Measurements from ENCODE around the gene B3GAT2.
A peak's percentile ranks its signal among the peaks of the same experiment; 100 is the strongest.
"Not testable (repeated sequence)": the region's sequence is repeated elsewhere in the genome, so short reads cannot be mapped to it uniquely, and the experiment has no call there.

B3GAT2 gene

GRCh38 chr6:70956451-70957283, at the start of gene B3GAT2:
B3GAT2 (minus strand) TSS chr6:70957060; CDS start chr6:70956429, 631 bp downstream.
- no peak for DNase-seq

GRCh38 chr6:70998148-70998547, 41.3 kb upstream of the B3GAT2 start:
- no peak for DNase-seq

GRCh38 chr6:70997379-70997778, 40.5 kb upstream of the B3GAT2 start:
- no peak for DNase-seq

GRCh38 chr6:70996106-70996505, 39.2 kb upstream of the B3GAT2 start:
- DNase-seq, result no peak

GRCh38 chr6:70995411-70995810, 38.6 kb upstream of the B3GAT2 start:
- DNase-seq, result no peak

GRCh38 chr6:70991253-70991652, 34.4 kb upstream of the B3GAT2 start:
- no peak for DNase-seq

- DNase-seq, result no peak
Observed at GRCh38 chr6:70985156-70985555, 28.3 kb upstream of the B3GAT2 start.

- DNase-seq, result no peak
Observed at GRCh38 chr6:70982747-70983146, 25.9 kb upstream of the B3GAT2 start.

- DNase-seq, result no peak
Observed at GRCh38 chr6:70980727-70981126, 23.9 kb upstream of the B3GAT2 start.

GRCh38 chr6:70973604-70974003, 16.7 kb upstream of the B3GAT2 start:
- no peak for DNase-seq

- no peak for DNase-seq
Observed at GRCh38 chr6:70967049-70967448, 10.2 kb upstream of the B3GAT2 start.

GRCh38 chr6:70957284-70957617, 391 bp upstream of the B3GAT2 start:
- DNase-seq, result no peak

GRCh38 chr6:70956191-70956450, 739 bp downstream of the B3GAT2 start:
- no peak for DNase-seq

- peak; percentile 89 for DNase-seq
Observed at GRCh38 chr6:70955441-70956190, 1.2 kb downstream of the B3GAT2 start.

GRCh38 chr6:70954750-70955149, 2.1 kb downstream of the B3GAT2 start:
- DNase-seq, result no peak

GRCh38 chr6:70954176-70954575, 2.7 kb downstream of the B3GAT2 start:
- DNase-seq, result no peak

GRCh38 chr6:70952608-70953165, 4.2 kb downstream of the B3GAT2 start:
- DNase-seq, result no peak

GRCh38 chr6:70944321-70944720, 12.5 kb downstream of the B3GAT2 start:
- DNase-seq, result not testable (repeated sequence)

- no peak for DNase-seq
Observed at GRCh38 chr6:70933853-70934252, 23.0 kb downstream of the B3GAT2 start.

- no peak for DNase-seq
Observed at GRCh38 chr6:70905742-70906141, 51.1 kb downstream of the B3GAT2 start.

- DNase-seq, result no peak
Observed at GRCh38 chr6:70903665-70904452, 53.0 kb downstream of the B3GAT2 start.

GRCh38 chr6:70901324-70901723, 55.5 kb downstream of the B3GAT2 start:
- DNase-seq, result no peak

GRCh38 chr6:70900047-70900446, 56.8 kb downstream of the B3GAT2 start:
- no peak for DNase-seq
